HL-60 (cell line): Measurements from ENCODE around the gene RTCB.

ENCODE experiments used
- DNase-seq, 2 experiments: peaks; one replicate each; pipeline ENCODE4 v3.0.0-alpha.2; 2010 to 2020; ENCODE audit warnings: low read depth in 1 of 2, low spot score in 1 of 2
- H3K27ac ChIP-seq: fragments of 250-450 bp; sonication (Bioruptor Pico); replicated peaks from 2 replicates; pipeline ENCODE4 v1.5.1; 2020; ENCODE audit warnings: mild to moderate bottlenecking, moderate library complexity
- H3K27me3 ChIP-seq: fragments of 250-450 bp; sonication (Bioruptor Pico); 2 replicates; pipeline ENCODE4 v1.5.1; 2021; ENCODE audit warnings: mild to moderate bottlenecking, moderate library complexity; ENCODE audit not compliant: insufficient read depth, poor library complexity, severe bottlenecking
- H3K4me3 ChIP-seq: replicated peaks from 2 replicates; pipeline ENCODE4 v1.5.1; 2011; ENCODE audit warnings: mild to moderate bottlenecking, control low read depth, low read length; ENCODE audit not compliant: insufficient read depth
- GABPA ChIP-seq: IDR thresholded peaks from 2 replicates; pipeline ENCODE4 v1.6.1; 2012; ENCODE audit warnings: low read depth
- POLR2AphosphoS5 ChIP-seq: IDR thresholded peaks from 2 replicates; pipeline ENCODE4 v1.6.1; 2012; ENCODE audit warnings: low read depth
- SPI1 ChIP-seq: IDR thresholded peaks from 2 replicates; pipeline ENCODE4 v1.6.1; 2012; ENCODE audit warnings: low read depth, mild to moderate bottlenecking, borderline replicate concordance
- TF ChIP-seq, protein P1 (sequence below): IDR thresholded peaks from one replicate; pipeline ENCODE4 v1.5.1; 2011; ENCODE audit warnings: low read length, control low read depth, inconsistent platforms; ENCODE audit not compliant: insufficient read depth
- TF ChIP-seq, protein P2 (sequence below): IDR thresholded peaks from 2 replicates; pipeline ENCODE4 v1.6.1; 2012; ENCODE audit warnings: low read depth; ENCODE audit not compliant: insufficient replicate concordance

RTCB gene

DNA sequence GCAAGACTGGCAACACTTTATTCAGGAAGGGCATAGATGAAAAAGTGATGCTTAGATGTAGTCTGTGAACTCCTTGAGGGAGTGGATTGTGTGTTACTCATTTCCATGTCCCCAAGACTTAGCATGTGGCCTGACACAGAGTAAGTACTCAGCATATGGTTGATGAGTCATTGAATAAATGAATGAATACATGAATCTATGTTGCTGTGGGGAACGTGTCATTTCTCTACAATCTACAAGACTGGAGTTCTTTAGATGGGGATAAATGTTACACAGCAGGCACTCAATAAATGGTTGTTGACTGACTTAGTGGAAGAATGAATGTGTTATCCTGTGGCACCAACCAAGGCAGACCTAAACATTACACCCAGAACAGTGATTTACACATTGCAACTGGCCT lies 34.3 kb upstream of the RTCB start:
- Histone ChIP-seq H3K27ac (no peak overlapping the region), H3K4me3 (no peak overlapping the region), H3K27me3 (peaks cover 5% of the 10 kb centered on the region)
- no peak for DNase-seq
- TF ChIP-seq, protein P1, sequence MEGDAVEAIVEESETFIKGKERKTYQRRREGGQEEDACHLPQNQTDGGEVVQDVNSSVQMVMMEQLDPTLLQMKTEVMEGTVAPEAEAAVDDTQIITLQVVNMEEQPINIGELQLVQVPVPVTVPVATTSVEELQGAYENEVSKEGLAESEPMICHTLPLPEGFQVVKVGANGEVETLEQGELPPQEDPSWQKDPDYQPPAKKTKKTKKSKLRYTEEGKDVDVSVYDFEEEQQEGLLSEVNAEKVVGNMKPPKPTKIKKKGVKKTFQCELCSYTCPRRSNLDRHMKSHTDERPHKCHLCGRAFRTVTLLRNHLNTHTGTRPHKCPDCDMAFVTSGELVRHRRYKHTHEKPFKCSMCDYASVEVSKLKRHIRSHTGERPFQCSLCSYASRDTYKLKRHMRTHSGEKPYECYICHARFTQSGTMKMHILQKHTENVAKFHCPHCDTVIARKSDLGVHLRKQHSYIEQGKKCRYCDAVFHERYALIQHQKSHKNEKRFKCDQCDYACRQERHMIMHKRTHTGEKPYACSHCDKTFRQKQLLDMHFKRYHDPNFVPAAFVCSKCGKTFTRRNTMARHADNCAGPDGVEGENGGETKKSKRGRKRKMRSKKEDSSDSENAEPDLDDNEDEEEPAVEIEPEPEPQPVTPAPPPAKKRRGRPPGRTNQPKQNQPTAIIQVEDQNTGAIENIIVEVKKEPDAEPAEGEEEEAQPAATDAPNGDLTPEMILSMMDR: no peak
- no peak for TF ChIP-seq SPI1
- TF ChIP-seq, protein P2, sequence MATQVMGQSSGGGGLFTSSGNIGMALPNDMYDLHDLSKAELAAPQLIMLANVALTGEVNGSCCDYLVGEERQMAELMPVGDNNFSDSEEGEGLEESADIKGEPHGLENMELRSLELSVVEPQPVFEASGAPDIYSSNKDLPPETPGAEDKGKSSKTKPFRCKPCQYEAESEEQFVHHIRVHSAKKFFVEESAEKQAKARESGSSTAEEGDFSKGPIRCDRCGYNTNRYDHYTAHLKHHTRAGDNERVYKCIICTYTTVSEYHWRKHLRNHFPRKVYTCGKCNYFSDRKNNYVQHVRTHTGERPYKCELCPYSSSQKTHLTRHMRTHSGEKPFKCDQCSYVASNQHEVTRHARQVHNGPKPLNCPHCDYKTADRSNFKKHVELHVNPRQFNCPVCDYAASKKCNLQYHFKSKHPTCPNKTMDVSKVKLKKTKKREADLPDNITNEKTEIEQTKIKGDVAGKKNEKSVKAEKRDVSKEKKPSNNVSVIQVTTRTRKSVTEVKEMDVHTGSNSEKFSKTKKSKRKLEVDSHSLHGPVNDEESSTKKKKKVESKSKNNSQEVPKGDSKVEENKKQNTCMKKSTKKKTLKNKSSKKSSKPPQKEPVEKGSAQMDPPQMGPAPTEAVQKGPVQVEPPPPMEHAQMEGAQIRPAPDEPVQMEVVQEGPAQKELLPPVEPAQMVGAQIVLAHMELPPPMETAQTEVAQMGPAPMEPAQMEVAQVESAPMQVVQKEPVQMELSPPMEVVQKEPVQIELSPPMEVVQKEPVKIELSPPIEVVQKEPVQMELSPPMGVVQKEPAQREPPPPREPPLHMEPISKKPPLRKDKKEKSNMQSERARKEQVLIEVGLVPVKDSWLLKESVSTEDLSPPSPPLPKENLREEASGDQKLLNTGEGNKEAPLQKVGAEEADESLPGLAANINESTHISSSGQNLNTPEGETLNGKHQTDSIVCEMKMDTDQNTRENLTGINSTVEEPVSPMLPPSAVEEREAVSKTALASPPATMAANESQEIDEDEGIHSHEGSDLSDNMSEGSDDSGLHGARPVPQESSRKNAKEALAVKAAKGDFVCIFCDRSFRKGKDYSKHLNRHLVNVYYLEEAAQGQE: no peak
- TF ChIP-seq POLR2AphosphoS5: no peak
- no peak for TF ChIP-seq GABPA

DNA sequence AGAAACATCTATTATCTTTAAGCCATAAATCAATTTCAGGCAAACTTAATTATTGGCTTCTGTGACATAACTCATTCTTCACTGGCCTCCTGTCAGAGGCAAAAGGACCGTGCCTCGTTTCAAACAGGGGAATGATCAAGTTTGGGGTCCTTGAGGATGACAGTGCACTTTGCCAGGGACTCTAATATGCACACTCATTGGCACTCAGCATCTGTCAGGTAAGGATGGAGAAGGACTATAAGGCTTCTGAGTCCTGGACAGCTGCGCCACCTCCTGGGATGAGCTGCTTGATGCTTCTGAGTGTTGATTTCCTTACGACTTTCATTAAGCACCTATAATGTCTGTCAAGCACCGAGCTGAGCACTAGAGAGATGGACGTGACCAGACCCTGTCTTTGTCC lies 32.0 kb upstream of the RTCB start:
- H3K27ac ChIP-seq: no peak overlapping the region
- no peak overlapping the region for H3K4me3 ChIP-seq
- TF ChIP-seq SPI1: no peak
- TF ChIP-seq POLR2AphosphoS5: no peak
- no peak for TF ChIP-seq GABPA
- TF ChIP-seq, protein P1: no peak
- TF ChIP-seq, protein P2: no peak
- DNase-seq: no peak
- H3K27me3 ChIP-seq: peaks cover 5% of the 10 kb centered on the region

DNA sequence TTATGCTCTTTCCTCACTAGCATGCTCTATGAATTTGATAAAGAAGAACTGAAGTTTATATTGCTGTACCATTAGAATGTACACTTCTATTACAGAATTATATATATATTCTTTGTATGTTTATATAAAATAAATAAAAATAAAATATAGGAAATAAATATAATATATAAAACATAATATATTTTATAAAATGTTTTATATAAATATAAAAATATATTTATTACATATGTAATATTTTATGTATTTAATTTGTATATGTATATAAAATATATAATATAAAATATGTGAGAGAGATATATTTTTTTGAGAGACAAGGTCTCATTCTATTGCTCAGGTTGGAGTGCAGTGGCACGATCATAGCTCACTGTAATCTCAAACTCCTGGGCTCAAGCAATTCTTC lies 18.3 kb upstream of the RTCB start:
- H3K27ac ChIP-seq: no peak overlapping the region

DNA sequence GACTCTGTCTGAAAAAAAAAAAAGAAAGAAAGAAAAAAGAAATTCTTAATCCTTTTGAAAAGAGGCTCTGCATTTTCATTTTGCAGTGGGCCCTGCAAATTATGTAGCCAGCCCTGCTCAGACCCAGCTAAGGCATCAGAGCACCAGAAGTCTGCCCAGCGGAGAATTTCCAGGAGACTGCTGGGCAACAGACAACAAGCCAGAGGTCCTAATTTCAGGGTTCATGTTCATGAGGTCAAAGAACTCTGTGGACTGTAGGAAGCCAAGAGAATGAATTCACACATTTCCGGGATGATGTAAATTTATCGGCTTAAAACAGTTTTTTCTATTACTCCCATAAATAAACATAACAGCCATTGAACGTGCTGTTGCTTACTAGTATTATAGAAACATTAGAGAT lies 14.8 kb upstream of the RTCB start:
- Histone ChIP-seq H3K27me3 (no peaks in the 10 kb centered on the region), H3K4me3 (no peak overlapping the region), H3K27ac (no peak overlapping the region)
- no peak for DNase-seq
- TF ChIP-seq, protein P1: no peak
- TF ChIP-seq, protein P2: no peak
- TF ChIP-seq GABPA: no peak
- TF ChIP-seq POLR2AphosphoS5: no peak
- no peak for TF ChIP-seq SPI1

More for the DNA sequence above, 18.3 kb upstream of the RTCB start:
- DNase-seq: no peak
- TF ChIP-seq GABPA: no peak
- H3K4me3 ChIP-seq: no peak overlapping the region
- no peaks in the 10 kb centered on the region for H3K27me3 ChIP-seq
